HCT116 (cell line): ENCODE data around the gene OPCML.

Experiments
- ATF3 ChIP-seq: IDR thresholded peaks from 2 replicates; pipeline ENCODE4 v1.6.1; 2012
- CTCF ChIP-seq, 3 experiments: fragments of 200-600 bp in 1 of 3; sonication (generic) in 1 of 3; IDR thresholded peaks in 2 of 3; conservative IDR thresholded peaks in 1 of 3; 2 replicates each; pipeline ENCODE4 v1.5.1; 2012 to 2017; ENCODE audit warnings: low read depth in 2 of 3, low read length in 2 of 3, antibody characterized with exemption in 1 of 3, borderline replicate concordance in 1 of 3, control low read depth in 1 of 3, mild to moderate bottlenecking in 1 of 3, mixed read lengths in 1 of 3, mixed run types in 1 of 3, moderate library complexity in 1 of 3; ENCODE audit not compliant: insufficient read depth in 1 of 3
- EZH2phosphoT487 ChIP-seq: fragments of 200-600 bp; IDR thresholded peaks from 2 replicates; pipeline ENCODE4 v1.6.1; 2018; ENCODE audit warnings: antibody characterized with exemption, borderline replicate concordance
- POLR2A ChIP-seq: IDR thresholded peaks from 2 replicates; pipeline ENCODE4 v1.7.0; 2011; ENCODE audit warnings: borderline replicate concordance; ENCODE audit not compliant: insufficient read depth, insufficient read length; ENCODE audit errors: extremely low read depth
- POLR2AphosphoS5 ChIP-seq: IDR thresholded peaks from 2 replicates; pipeline ENCODE4 v1.6.1; 2011; ENCODE audit warnings: mild to moderate bottlenecking, low read depth, low read length, moderate library complexity
- ZBTB33 ChIP-seq: IDR thresholded peaks from 2 replicates; pipeline ENCODE4 v1.6.1; 2011; ENCODE audit warnings: mild to moderate bottlenecking, low read length, moderate library complexity; ENCODE audit not compliant: insufficient replicate concordance; ENCODE audit errors: extremely low read depth

DNA sequence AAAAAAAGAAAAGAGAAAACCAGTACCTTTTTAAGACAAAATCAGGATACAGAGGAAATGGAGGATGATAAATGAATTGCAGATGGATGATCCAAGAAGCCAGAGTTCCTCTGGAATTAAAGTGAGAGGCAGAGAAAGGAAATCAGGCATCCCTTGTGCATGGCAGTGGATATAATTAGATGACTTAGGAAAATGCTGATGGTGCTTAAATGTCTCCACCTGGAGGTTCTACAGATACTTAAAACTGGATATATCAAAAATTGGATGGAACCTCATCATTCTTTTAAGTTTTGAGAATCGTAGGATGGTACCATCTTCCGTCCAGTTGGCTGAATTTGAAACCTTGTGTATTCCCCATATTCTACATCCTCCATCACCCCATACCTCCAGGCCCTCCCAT is 1121.9 kb downstream of the OPCML start:
- no peak for TF ChIP-seq CTCF (IDR thresholded peaks at IDR 0.05 in 2 of 3, conservative IDR thresholded peaks at IDR 0.05 in 1 of 3; ENCODE audit: borderline replicate concordance in 1 of 3, insufficient read depth in 1 of 3, low read depth in 2 of 3, low read length in 2 of 3)
- no peak for TF ChIP-seq ATF3
- no peak for TF ChIP-seq POLR2A
- TF ChIP-seq POLR2AphosphoS5: no peak
- no peak for TF ChIP-seq EZH2phosphoT487
- TF ChIP-seq ZBTB33: no peak
